Endometrium (tissue), 2 donors: ENCODE results near the gene GALR1.
"Not testable (repeated sequence)": the region's sequence is repeated elsewhere in the genome, so short reads cannot be mapped to it uniquely, and the experiment has no call there.

ENCODE experiments used
- FAIRE-seq: peaks from 2 replicates; lab custom pipeline; 2012; peaks lifted over from hg19 to GRCh38; lab: Jason Lieb, UNC
- donor health status: control.
- donor health status: control.

GALR1 gene, protein sequence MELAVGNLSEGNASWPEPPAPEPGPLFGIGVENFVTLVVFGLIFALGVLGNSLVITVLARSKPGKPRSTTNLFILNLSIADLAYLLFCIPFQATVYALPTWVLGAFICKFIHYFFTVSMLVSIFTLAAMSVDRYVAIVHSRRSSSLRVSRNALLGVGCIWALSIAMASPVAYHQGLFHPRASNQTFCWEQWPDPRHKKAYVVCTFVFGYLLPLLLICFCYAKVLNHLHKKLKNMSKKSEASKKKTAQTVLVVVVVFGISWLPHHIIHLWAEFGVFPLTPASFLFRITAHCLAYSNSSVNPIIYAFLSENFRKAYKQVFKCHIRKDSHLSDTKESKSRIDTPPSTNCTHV

GRCh38 chr18:77249569-77250500, at the start of gene GALR1:
Gene GALR1, plus strand, starts transcription at chr18:77249848. Its CDS starts 701 bp downstream, at chr18:77250549.
- FAIRE-seq: no peak

- FAIRE-seq: no peak
These were observed 48.1 kb upstream of the GALR1 start for GRCh38 chr18:77201506-77201905.

GRCh38 chr18:77202329-77202728, 47.3 kb upstream of the GALR1 start:
- no peak for FAIRE-seq

- FAIRE-seq: no peak
These were observed 46.6 kb upstream of the GALR1 start for GRCh38 chr18:77203071-77203470.

DNA sequence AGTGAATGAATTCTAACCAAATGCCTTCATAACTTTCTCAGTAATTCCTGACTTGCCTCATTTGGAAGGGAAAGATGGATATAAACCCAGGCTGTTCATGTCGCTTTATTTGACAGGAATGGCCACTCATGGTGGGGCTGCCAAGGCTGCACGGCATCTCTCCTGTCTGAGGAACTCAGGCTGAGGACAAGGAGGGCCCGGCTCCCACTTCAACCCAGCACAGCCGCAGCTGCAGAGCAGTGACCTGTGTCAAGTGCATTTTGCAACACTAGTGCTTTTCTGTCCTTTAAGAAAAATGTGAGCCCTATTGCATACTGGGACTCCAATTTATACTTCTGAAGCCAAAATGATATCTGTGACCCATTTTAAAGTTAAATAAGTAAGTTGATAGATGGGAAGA, 45.8 kb upstream of the GALR1 start:
- FAIRE-seq: no peak

- FAIRE-seq: no peak
These were observed 43.9 kb upstream of the GALR1 start for GRCh38 chr18:77205769-77206168.

DNA sequence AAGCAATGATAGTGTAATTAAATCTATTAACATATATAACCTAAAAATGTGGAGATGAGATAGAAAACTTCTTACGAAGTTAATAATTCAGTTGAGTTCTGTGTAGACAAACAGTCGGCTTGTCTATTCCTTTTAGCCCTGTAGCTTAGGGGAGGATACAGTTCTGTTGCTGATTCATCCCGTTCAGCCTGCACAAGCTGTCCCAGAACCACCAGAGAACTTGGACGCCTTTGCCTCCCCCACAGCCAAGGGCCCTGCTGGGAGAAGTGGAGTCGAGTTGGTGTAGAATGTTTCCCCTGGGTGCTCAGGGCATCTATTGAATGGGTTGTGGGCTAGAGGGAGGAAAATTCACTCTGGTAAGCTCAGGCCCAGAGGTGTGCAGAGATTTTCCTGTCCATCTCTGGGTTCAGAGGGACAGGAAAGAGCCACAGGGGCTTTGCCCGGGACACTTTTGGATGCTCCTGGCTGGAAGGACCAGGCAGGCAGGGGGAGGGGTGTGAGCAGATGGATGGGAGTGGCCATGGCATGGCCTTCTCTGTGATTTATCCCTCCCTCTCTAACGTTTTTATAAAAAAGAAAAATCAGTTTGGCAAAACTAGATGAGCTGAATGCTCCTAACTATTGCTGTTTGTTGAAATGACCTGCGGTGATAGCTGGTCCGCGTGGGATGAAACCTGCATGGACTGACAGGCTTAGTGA, 42.8 kb upstream of the GALR1 start:
- FAIRE-seq: no peak

DNA sequence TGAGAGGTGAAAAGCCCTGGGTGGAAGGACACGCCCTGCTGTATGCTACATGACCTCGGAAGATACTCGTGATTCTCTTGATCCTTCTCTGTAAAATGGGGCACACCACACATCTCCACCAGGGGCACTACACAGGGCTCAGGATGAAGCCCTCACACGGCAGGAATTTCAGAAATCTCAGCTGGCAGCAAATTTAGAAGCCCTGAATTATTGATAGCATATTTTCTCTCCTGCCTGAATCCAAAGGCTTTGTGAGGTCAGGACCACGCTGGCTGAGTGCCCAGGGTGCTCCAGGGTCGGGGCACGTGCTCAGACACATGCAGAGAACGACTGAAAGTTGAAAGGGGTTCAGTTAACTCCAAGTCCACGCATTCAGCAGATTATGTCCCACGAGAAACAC, 42.1 kb upstream of the GALR1 start:
- FAIRE-seq: no peak

DNA sequence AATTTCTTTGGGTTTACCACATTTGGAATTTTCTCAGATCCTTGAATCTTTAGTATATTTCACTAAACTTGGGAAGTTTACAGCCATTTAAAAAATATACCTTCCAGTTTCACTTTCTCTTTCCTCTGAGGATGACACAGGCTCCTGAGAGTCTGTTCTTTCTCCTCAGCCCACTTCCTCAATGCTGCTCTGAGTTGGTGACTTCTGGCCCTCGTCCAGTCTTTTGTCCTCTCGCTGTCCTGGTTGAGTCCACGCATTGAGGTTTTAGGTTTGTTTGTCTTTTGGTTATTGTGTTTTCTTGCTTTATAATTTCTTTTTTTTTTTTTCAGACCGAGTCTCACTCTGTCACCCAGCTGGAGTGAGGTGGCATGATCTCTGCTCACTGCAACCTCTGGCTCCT, 40.7 kb upstream of the GALR1 start:
- peak; percentile 83 for FAIRE-seq

- no peak for FAIRE-seq
These were observed 40.1 kb upstream of the GALR1 start for GRCh38 chr18:77209587-77209986.

- FAIRE-seq: no peak
These were observed 39.4 kb upstream of the GALR1 start for GRCh38 chr18:77210249-77210648.

- no peak for FAIRE-seq
These were observed 31.0 kb upstream of the GALR1 start for GRCh38 chr18:77218642-77219041.

DNA sequence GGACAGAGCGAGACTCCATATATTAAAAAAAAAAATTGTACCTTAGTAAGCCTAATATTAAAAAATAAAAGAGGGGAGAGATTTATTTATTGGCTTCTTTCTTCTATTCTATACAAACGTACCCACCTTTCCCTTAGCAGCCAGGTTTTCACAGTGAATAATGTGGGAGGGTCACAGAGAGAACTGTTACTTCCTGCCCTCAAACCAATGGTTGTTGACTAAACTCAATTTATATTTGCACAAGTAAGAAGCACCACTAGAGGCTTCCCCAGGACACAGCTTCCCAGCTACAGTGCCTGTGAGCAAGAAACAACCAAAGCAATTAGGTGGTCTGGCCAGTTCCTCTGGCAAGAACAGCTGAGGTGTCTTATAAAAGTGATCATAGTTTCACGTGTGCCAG, 28.9 kb upstream of the GALR1 start:
- no peak for FAIRE-seq

DNA sequence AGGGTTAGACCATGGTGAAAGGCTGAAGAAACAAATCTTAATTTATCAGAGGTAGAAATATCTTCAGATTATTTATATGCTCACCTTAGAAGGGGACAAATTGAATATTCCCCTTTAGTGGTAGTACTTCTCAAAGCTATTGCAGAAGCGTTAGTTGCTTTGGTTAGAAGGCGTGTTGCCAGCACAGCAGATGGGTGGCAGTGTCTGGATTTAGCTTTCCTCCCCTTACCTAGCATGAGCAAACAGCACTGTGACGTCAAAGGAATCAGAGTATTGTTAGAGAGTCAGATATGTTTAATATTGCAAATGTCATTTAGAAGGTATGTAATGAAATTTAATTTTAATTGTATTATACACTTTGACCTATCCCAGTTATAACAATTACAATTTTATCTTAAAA, 27.2 kb upstream of the GALR1 start:
- FAIRE-seq: no peak

GRCh38 chr18:77223221-77223639, 26.4 kb upstream of the GALR1 start:
- no peak for FAIRE-seq

- FAIRE-seq: peak; percentile 18
These were observed 26.0 kb upstream of the GALR1 start for GRCh38 chr18:77223653-77224052.

GRCh38 chr18:77230645-77231044, 19.0 kb upstream of the GALR1 start:
- no peak for FAIRE-seq

DNA sequence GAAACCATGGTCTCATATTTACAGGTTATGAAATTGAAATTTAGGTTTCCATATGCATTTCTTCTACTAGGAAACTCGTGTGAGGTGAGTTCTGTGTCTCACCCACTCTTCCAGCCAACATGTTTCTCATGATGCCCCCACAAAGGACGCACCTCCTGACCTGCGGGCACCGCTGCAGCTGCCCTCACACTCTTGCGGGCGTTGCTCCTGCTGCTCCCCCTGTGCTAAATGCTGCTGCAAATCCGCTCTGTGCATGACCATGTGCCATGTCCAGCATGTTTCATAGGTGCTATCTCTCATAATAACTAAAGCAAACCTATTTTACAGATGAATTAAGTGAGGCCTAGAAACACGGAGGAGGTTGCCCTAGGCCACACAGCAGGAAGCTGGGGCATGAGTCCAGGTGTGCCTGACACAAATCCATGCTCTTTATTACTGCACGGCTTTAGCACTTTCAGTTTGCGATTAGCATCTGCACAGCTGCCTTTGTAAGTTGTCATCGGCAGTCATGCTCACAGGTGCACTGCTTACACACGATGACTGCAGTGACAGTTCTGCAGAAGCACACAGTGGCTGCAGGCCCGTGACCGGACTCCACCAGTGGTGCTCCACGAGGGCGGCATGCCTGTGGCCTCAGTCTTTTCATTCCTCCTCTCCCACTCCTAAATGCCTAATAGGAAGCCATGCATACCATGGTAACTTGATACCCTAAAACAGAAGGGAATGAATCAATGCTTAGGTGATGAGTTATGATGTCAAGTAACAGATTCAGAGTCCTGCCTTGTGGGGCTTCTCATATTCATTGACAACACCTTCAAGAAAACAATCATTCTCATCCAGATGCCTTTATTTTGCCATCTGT, 14.9 kb upstream of the GALR1 start:
- FAIRE-seq: no peak

GRCh38 chr18:77239285-77239684, 10.4 kb upstream of the GALR1 start:
- FAIRE-seq: not testable (repeated sequence)

DNA sequence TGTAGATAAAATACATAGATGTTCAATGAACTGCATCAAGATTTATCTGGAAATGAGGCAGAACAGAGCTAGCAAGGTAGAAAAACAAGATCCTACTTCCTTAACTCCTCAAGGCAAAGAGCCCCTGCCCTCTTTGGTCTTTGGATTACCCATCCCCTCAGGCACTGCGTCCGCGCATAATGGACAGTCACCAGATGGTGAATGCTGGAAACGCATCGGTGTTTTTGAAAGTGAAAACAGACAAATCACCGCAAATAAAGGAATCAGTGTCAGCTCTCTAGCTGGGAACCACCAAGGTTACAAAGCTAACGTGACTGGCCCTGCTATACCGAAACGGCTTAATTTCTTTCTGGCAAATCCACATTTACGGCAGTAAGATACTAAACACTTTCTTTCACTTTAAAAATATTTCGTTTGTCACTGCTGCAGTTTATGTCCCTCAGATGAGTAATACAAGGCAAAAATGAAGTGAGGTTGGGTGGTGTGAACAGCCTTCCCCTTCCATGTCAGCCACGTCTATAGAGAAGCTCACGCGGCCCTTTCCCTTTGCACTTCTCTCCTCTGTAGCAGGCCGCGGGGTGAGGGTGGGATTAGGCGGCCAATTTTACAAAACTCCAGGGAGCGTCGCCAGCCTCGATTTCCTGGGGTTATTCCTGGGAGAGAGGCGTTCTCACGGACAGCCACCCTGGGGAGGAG, 627 bp upstream of the GALR1 start:
- FAIRE-seq: no peak

- FAIRE-seq: no peak
These were observed 865 bp downstream of the GALR1 start for GRCh38 chr18:77250501-77250925.
